ENCODE results near the gene SLC25A25. TPM values are rescaled to one million over a fixed set of nuclear protein-coding genes. Genes with fewer than 3 reads are reported as not detected.

The SLC25A25 gene
- total RNA-seq, 1 experiment from 2014 or later, result 15.5 TPM

GRCh38 chr9:128077847-128078503 lies 9.9 kb downstream of the SLC25A25 start:
- H3K9me3 Mint-ChIP-seq (ENCODE audit: unreplicated experiment), result no peaks in the 10 kb centered on the region

GRCh38 chr9:128078504-128079434 lies 10.7 kb downstream of the SLC25A25 start:
- Mint-ChIP-seq H3K9me3 (ENCODE audit: unreplicated experiment) (no peaks in the 10 kb centered on the region), H3K36me3 (ENCODE audit: insufficient read depth, unreplicated experiment) (no peaks in the 10 kb centered on the region), H3K27me3 (ENCODE audit: insufficient read depth, unreplicated experiment) (no peaks in the 10 kb centered on the region), H3K27ac (ENCODE audit: low read depth, unreplicated experiment) (peak overlapping the region; percentile 58), H3K4me3 (ENCODE audit: unreplicated experiment) (no peak overlapping the region), H3K4me1 (ENCODE audit: insufficient read depth, unreplicated experiment) (peaks cover 26% of the 10 kb centered on the region)
- intact Hi-C loops (cut with micrococcal nuclease), result no loop called here
- ChIA-PET CTCF (interaction anchor here (0.6 to 5.6 kb wide), 7 partner anchors 9 to 169 kb away, joined by 3 to 32 read pairs (median 3); no protein-coding TSS in a partner anchor), POLR2A (interaction anchor here (0.6 to 5.3 kb wide), 7 partner anchors 9 to 158 kb away, joined by 3 to 36 read pairs (median 5); partner anchors contain the start of genes NAIF1 and SLC25A25)
- no peak for TF ChIP-seq CTCF (IDR thresholded peaks at IDR 0.05; ENCODE audit: unreplicated experiment)
- no TSS peak for BruUV-seq (replicated peaks)
- peak; percentile 56 for DNase-seq (ENCODE audit: unreplicated experiment)

More at GRCh38 chr9:128077847-128078503, 9.9 kb downstream of the SLC25A25 start:
- CTCF ChIA-PET, result interaction anchor here (0.6 to 5.6 kb wide), 5 partner anchors 8 to 1510 kb away, joined by 3 to 32 read pairs (median 3); no protein-coding TSS in a partner anchor
- intact Hi-C loops (cut with micrococcal nuclease), result no loop called here
- Mint-ChIP-seq H3K36me3 (ENCODE audit: insufficient read depth, unreplicated experiment) (no peaks in the 10 kb centered on the region), H3K4me1 (ENCODE audit: insufficient read depth, unreplicated experiment) (peaks cover 26% of the 10 kb centered on the region), H3K27me3 (ENCODE audit: insufficient read depth, unreplicated experiment) (no peaks in the 10 kb centered on the region), H3K4me3 (ENCODE audit: unreplicated experiment) (no peak overlapping the region), H3K27ac (ENCODE audit: low read depth, unreplicated experiment) (no peak overlapping the region)
- DNase-seq (ENCODE audit: unreplicated experiment), result no peak
- POLR2A ChIA-PET, result interaction anchor here (0.6 to 5.3 kb wide), 7 partner anchors 8 to 158 kb away, joined by 3 to 36 read pairs (median 5); partner anchors contain the start of genes NAIF1 and SLC25A25
- no TSS peak for BruUV-seq (replicated peaks)
- no peak for TF ChIP-seq CTCF (IDR thresholded peaks at IDR 0.05; ENCODE audit: unreplicated experiment)

GRCh38 chr9:128080206-128080605 lies 12.2 kb downstream of the SLC25A25 start:
- no peaks in the 10 kb centered on the region for H3K36me3 Mint-ChIP-seq (ENCODE audit: insufficient read depth, unreplicated experiment)
- intact Hi-C loops (cut with micrococcal nuclease), result no loop called here
- no peak overlapping the region for H3K4me3 Mint-ChIP-seq (ENCODE audit: unreplicated experiment)
- no TSS peak for BruUV-seq (replicated peaks)
- H3K27me3 Mint-ChIP-seq (ENCODE audit: insufficient read depth, unreplicated experiment), result no peaks in the 10 kb centered on the region
- no peak overlapping the region for H3K27ac Mint-ChIP-seq (ENCODE audit: low read depth, unreplicated experiment)
- DNase-seq (ENCODE audit: unreplicated experiment), result no peak
- H3K9me3 Mint-ChIP-seq (ENCODE audit: unreplicated experiment), result no peaks in the 10 kb centered on the region
- CTCF ChIA-PET, result interaction anchor here (0.6 to 5.6 kb wide), 4 partner anchors 37 to 273 kb away, joined by 3 to 32 read pairs (median 4); no protein-coding TSS in a partner anchor
- POLR2A ChIA-PET, result interaction anchor here (0.6 to 5.3 kb wide), 4 partner anchors 13 to 143 kb away, joined by 3 to 36 read pairs (median 3); partner anchors contain the start of gene DPM2
- TF ChIP-seq CTCF (IDR thresholded peaks at IDR 0.05; ENCODE audit: unreplicated experiment), result no peak
- H3K4me1 Mint-ChIP-seq (ENCODE audit: insufficient read depth, unreplicated experiment), result peaks cover 26% of the 10 kb centered on the region
